Measurements from ENCODE around the gene VAV3. TPM values are rescaled to one million over a fixed set of nuclear protein-coding genes. Genes with fewer than 3 reads are reported as not detected.
A peak's percentile ranks its signal among the peaks of the same experiment; 100 is the strongest.

The VAV3 gene
- total and polyA plus RNA-seq, 10 of the 15 experiments (the other 5 are each of a cell fraction or from before 2014, with no cell fraction given), result 0.84 to 5.5 (median 3.4) TPM

GRCh38 chr1:107920999-107921398, 44.0 kb downstream of the VAV3 start:
- Histone ChIP-seq H4K20me1 (ENCODE audit: control insufficient read depth, insufficient read depth) (no peaks in the 10 kb centered on the region), H3K9me3 (replicated peaks; ENCODE audit: control insufficient read depth, insufficient read depth, low read length) (no peaks in the 10 kb centered on the region), H3K4me1 (ENCODE audit: control insufficient read depth, insufficient read depth, low read length) (no peaks in the 10 kb centered on the region), H3K9ac (ENCODE audit: control insufficient read depth, insufficient read depth, low read length) (no peak overlapping the region), H3K27me3 (replicated peaks in 1 of 2; ENCODE audit: control insufficient read depth in 2 of 2, insufficient read depth in 2 of 2, low read length in 1 of 2) (no peaks in the 10 kb centered on the region; a peak in 1 of 4 replicates), H2AFZ (ENCODE audit: control insufficient read depth, low read depth, low read length) (no peak overlapping the region), H3K4me3 (no peak overlapping the region), H3K79me2 (ENCODE audit: control insufficient read depth, insufficient read depth, low read length) (no peaks in the 10 kb centered on the region), H3K27ac (ENCODE audit: control insufficient read depth, insufficient read depth) (no peak overlapping the region), H3K36me3 (ENCODE audit: control insufficient read depth in 2 of 2, insufficient read depth in 2 of 2, low read length in 1 of 2) (no peaks in the 10 kb centered on the region), H3K4me2 (ENCODE audit: control insufficient read depth, insufficient read depth) (no peak overlapping the region)
- SMC1A ChIA-PET (ENCODE audit: uncharacterized antibody, unreplicated experiment), result interaction anchor here (0.9 to 1.6 kb wide), 4 partner anchors 8 to 138 kb away, joined by 3 to 7 read pairs (median 6); no protein-coding TSS in a partner anchor
- ATAC-seq, result 0 out of 3 replicates have a peak, but pooled peaks have one; percentile 28
- in situ Hi-C loops (cut with MboI), result no loop called here
- RAD21 ChIA-PET (ENCODE audit: unreplicated experiment), result no interaction called here
- no peak for DNase-seq (ENCODE audit: low read depth, low spot score)
- no peak for FAIRE-seq
- TF ChIP-seq WRNIP1 (IDR thresholded peaks at IDR 0.05; ENCODE audit: borderline replicate concordance, low read depth, low read length) (no peak), NFYB (IDR thresholded peaks at IDR 0.05; ENCODE audit: insufficient read depth, low read depth, low read length) (no peak), CEBPB (IDR thresholded peaks at IDR 0.05; ENCODE audit: borderline replicate concordance in 1 of 2, low read depth in 2 of 2, low read length in 2 of 2) (no peak), GABPA (IDR thresholded peaks at IDR 0.05; ENCODE audit: low read depth) (no peak), PAX5 (IDR thresholded peaks at IDR 0.05; ENCODE audit: borderline replicate concordance, low read depth, low read length) (no peak), BCLAF1 (IDR thresholded peaks at IDR 0.05) (no peak), SMC3 (IDR thresholded peaks at IDR 0.05; ENCODE audit: borderline replicate concordance, low read length) (no peak), FOXK2 (IDR thresholded peaks at IDR 0.05) (no peak), RFX5 (IDR thresholded peaks at IDR 0.05; ENCODE audit: low read depth, low read length) (no peak)
- 71% methylated on average over 6 of the region's 6 CpGs for WGBS (ENCODE audit: insufficient coverage, insufficient replicate concordance, low lambda C conversion rate, missing lambda C conversion rate)
- BruUV-seq (replicated peaks), result no TSS peak
- POLR2A ChIA-PET, result no interaction called here
- intact Hi-C loops (cut with micrococcal nuclease; ENCODE audit: unreplicated experiment), result no loop called here
- CTCF ChIA-PET, result interaction anchor here (0.5 to 1.3 kb wide), 4 partner anchors 9 to 194 kb away, joined by 3 to 6 read pairs (median 4); no protein-coding TSS in a partner anchor

Measured in GM12878 (cell line).